Naive thymus-derived CD4-positive, alpha-beta T cell (primary cell): ENCODE measurements around the gene FALEC. TPM values are rescaled to one million over a fixed set of nuclear protein-coding genes. Genes with fewer than 3 reads are reported as not detected.

Experiments
- ATAC-seq: fragments of 150-1000 bp; cut with Tn5 transposase; 2 replicates; pipeline ENCODE4 v1.10.0; 2021; ENCODE audit warnings: mild to moderate bottlenecking, moderate library complexity
- CTCF ChIA-PET: fragments of 350-600 bp; sonication (Branson Sonifier 250); formaldehyde crosslinking; loops from one replicate; lab custom pipeline; 2021; ENCODE audit warnings: antibody characterized with exemption; lab: Charles Lee
- POLR2A ChIA-PET: fragments of 350-600 bp; sonication (Branson Sonifier 250); formaldehyde crosslinking; loops from one replicate; lab custom pipeline; 2021; ENCODE audit warnings: antibody characterized with exemption, inconsistent platforms; lab: Charles Lee
- DNase-seq, 9 donors: peaks; one replicate each; pipeline versions ENCODE4 v3.0.0 to v3.0.0-alpha.2; 2020 to 2022; ENCODE audit warnings: mixed read lengths in 1 of 9
- H3K27ac ChIP-seq: one replicate; pipeline ENCODE4 v1.7.0; 2013; ENCODE audit warnings: mild to moderate bottlenecking, low read depth, low read length, moderate library complexity
- H3K27me3 ChIP-seq, 2 donors: one replicate each; pipeline ENCODE4 v1.7.0; 2013; ENCODE audit warnings: low read length in 2 of 2, mild to moderate bottlenecking in 2 of 2, moderate library complexity in 2 of 2; ENCODE audit not compliant: control insufficient read depth in 2 of 2, insufficient read depth in 2 of 2
- H3K36me3 ChIP-seq, 3 experiments: 1 replicate in 2 of 3; 2 replicates in 1 of 3; pipeline ENCODE4 v1.7.0; 2013; ENCODE audit warnings: low read length in 3 of 3, mild to moderate bottlenecking in 3 of 3, moderate library complexity in 1 of 3; ENCODE audit not compliant: insufficient read depth in 3 of 3, control insufficient read depth in 2 of 3
- H3K4me1 ChIP-seq, 2 donors: one replicate each; pipeline ENCODE4 v1.7.0; 2013; ENCODE audit warnings: low read length in 2 of 2, mild to moderate bottlenecking in 2 of 2, moderate library complexity in 1 of 2; ENCODE audit not compliant: control insufficient read depth in 2 of 2, insufficient read depth in 2 of 2
- H3K4me3 ChIP-seq: 2 replicates; pipeline ENCODE4 v1.7.0; 2013; ENCODE audit warnings: mild to moderate bottlenecking, low read length
- H3K9me3 ChIP-seq, 3 experiments: 1 replicate in 2 of 3; 2 replicates in 1 of 3; pipeline ENCODE4 v1.7.0; 2013; ENCODE audit warnings: low read length in 3 of 3; ENCODE audit not compliant: control insufficient read depth in 2 of 3
- H3K27ac Mint-ChIP-seq, 9 donors: one replicate each; pipeline ENCODE4 v1.8.0; 2020 to 2022; ENCODE audit warnings: mixed read lengths in 9 of 9, mild to moderate bottlenecking in 8 of 9, moderate library complexity in 5 of 9, inconsistent platforms in 2 of 9
- H3K27me3 Mint-ChIP-seq, 5 donors: one replicate each; pipeline ENCODE4 v1.8.0; 2021 to 2022; ENCODE audit warnings: mixed read lengths in 5 of 5, mild to moderate bottlenecking in 1 of 5
- H3K36me3 Mint-ChIP-seq, 5 donors: one replicate each; pipeline ENCODE4 v1.8.0; 2020 to 2022; ENCODE audit warnings: mixed read lengths in 5 of 5, mild to moderate bottlenecking in 3 of 5, inconsistent platforms in 1 of 5
- H3K4me1 Mint-ChIP-seq, 7 donors: one replicate each; pipeline ENCODE4 v1.8.0; 2020 to 2022; ENCODE audit warnings: mixed read lengths in 7 of 7, mild to moderate bottlenecking in 3 of 7, inconsistent platforms in 1 of 7
- H3K4me3 Mint-ChIP-seq, 10 donors: one replicate each; pipeline ENCODE4 v1.8.0; 2020 to 2022; ENCODE audit warnings: mild to moderate bottlenecking in 10 of 10, mixed read lengths in 10 of 10, moderate library complexity in 6 of 10, inconsistent platforms in 2 of 10
- H3K9me3 Mint-ChIP-seq, 11 donors: one replicate each; pipeline ENCODE4 v1.8.0; 2020 to 2022; ENCODE audit warnings: mixed read lengths in 11 of 11, mild to moderate bottlenecking in 4 of 11, inconsistent platforms in 1 of 11, moderate library complexity in 1 of 11
- intact Hi-C, 2 donors: fragments of 100-400 bp; cut with micrococcal nuclease; formaldehyde crosslinking; loops; one replicate each; pipeline ENCODE4 v1.15.1; 2023
- polyA plus RNA-seq, 2 donors: library from polyadenylated mRNA; unstranded; fragments of 300-500 nt; fragmentation: Illumina TruSeq; gene quantifications; one replicate each; pipeline ENCODE4 v1.2.3, GENCODE V29; 2021
- total RNA-seq, 6 experiments: library from RNA in 5 of 6; stranded (reverse) in 5 of 6; gene quantifications; 1 replicate in 5 of 6; 2 replicates in 1 of 6; pipeline ENCODE4 v1.2.3 and lab custom pipeline; 2021 to 2026

FALEC gene
- total and polyA plus RNA-seq, 7 experiments from 2014 or later, result 0.44 to 2.5 (median 0.76) TPM; not detected in 4

GRCh38 chr1:150575072-150575489 is 59.5 kb downstream of the FALEC start:
- Histone ChIP-seq H3K36me3 (peaks cover 40 to 63% (median 52%) of the 10 kb centered on the region in 3 experiments), H3K27ac (peak overlapping the region; percentile 97), H3K27me3 (no peaks in the 10 kb centered on the region), H3K4me3 (peak overlapping the region; percentile 95), H3K9me3 (no peaks in the 10 kb centered on the region), H3K4me1 (peaks cover 38 to 52% of the 10 kb centered on the region in 2 donors)
- Mint-ChIP-seq H3K9me3 (peaks cover 0 to 9% (median 0%) of the 10 kb centered on the region in 11 donors), H3K27me3 (peaks cover 0 to 7% (median 0%) of the 10 kb centered on the region in 5 donors), H3K4me1 (peaks cover 29 to 59% (median 43%) of the 10 kb centered on the region in 7 donors), H3K27ac (peak overlapping the region; percentile 81 to 99 (median 97)), H3K36me3 (peaks cover 27 to 75% (median 69%) of the 10 kb centered on the region in 5 donors), H3K4me3 (peak overlapping the region; percentile 92 to 99 (median 95))
- ATAC-seq (no peak), DNase-seq (no peak)
- CTCF ChIA-PET, result interaction anchor here (1.7 to 17.1 kb wide), 2 partner anchors 12 to 45 kb away, joined by 4 to 300 read pairs; no protein-coding TSS in a partner anchor
- POLR2A ChIA-PET, result interaction anchor here (0.6 to 18.9 kb wide), 8 partner anchors 10 to 1330 kb away, joined by 3 to 1237 read pairs (median 5); partner anchors contain the start of gene ENSA
- intact Hi-C loops, result loop anchor here in 1 of 2 donors (1.0 kb wide), 1 partner anchor 8 kb away; no protein-coding TSS in a partner anchor

- H3K36me3 Mint-ChIP-seq, result peaks cover 27 to 74% (median 67%) of the 10 kb centered on the region in 5 donors
- DNase-seq (no peak), ATAC-seq (no peak)
- intact Hi-C loops, result loop anchor here (1.0 kb wide), 2 partner anchors 7 to 8 kb away; no protein-coding TSS in a partner anchor
- Histone ChIP-seq H3K36me3 (peaks cover 40 to 63% (median 52%) of the 10 kb centered on the region in 3 experiments), H3K9me3 (no peaks in the 10 kb centered on the region), H3K4me1 (peaks cover 31 to 45% of the 10 kb centered on the region in 2 donors), H3K27me3 (no peaks in the 10 kb centered on the region), H3K27ac (peak overlapping the region; percentile 97), H3K4me3 (peak overlapping the region; percentile 95)
- POLR2A ChIA-PET, result interaction anchor here (0.6 to 18.9 kb wide), 10 partner anchors 10 to 1329 kb away, joined by 3 to 1237 read pairs (median 4); partner anchors contain the start of genes ENSA and GOLPH3L
- peaks cover 0 to 9% (median 0%) of the 10 kb centered on the region in 11 donors for H3K9me3 Mint-ChIP-seq
- H3K4me3 Mint-ChIP-seq, result peak overlapping the region; percentile 92 to 99 (median 95)
- H3K27ac Mint-ChIP-seq, result peak overlapping the region; percentile 94 to 99 (median 97)
- peaks cover 27 to 59% (median 43%) of the 10 kb centered on the region in 7 donors for H3K4me1 Mint-ChIP-seq
- CTCF ChIA-PET, result interaction anchor here (1.2 to 17.1 kb wide), 4 partner anchors 13 to 54 kb away, joined by 3 to 300 read pairs (median 4); partner anchors contain the start of gene ENSA
- H3K27me3 Mint-ChIP-seq, result peaks cover 0 to 7% (median 0%) of the 10 kb centered on the region in 5 donors
These were observed 60.2 kb downstream of the FALEC start for GRCh38 chr1:150575518-150576366.

GRCh38 chr1:150576367-150576711 is 60.8 kb downstream of the FALEC start:
- peaks cover 25 to 58% (median 43%) of the 10 kb centered on the region in 7 donors for H3K4me1 Mint-ChIP-seq
- intact Hi-C loops, result loop anchor here in 1 of 2 donors (1.0 kb wide), 1 partner anchor 8 kb away; no protein-coding TSS in a partner anchor

GRCh38 chr1:150576794-150577556 is 61.4 kb downstream of the FALEC start:
- Histone ChIP-seq H3K9me3 (no peaks in the 10 kb centered on the region), H3K36me3 (peaks cover 40 to 63% (median 47%) of the 10 kb centered on the region in 3 experiments), H3K4me1 (peaks cover 19 to 33% of the 10 kb centered on the region in 2 donors), H3K27me3 (no peaks in the 10 kb centered on the region), H3K27ac (peak overlapping the region; percentile 97), H3K4me3 (peak overlapping the region; percentile 95)
- peaks cover 27 to 70% (median 62%) of the 10 kb centered on the region in 5 donors for H3K36me3 Mint-ChIP-seq
- peak overlapping the region; percentile 96 to 99 (median 97) for H3K27ac Mint-ChIP-seq
- peak overlapping the region; percentile 92 to 99 (median 95) for H3K4me3 Mint-ChIP-seq
- ATAC-seq, result no peak
- peaks cover 25 to 53% (median 41%) of the 10 kb centered on the region in 7 donors for H3K4me1 Mint-ChIP-seq
- POLR2A ChIA-PET, result interaction anchor here (0.6 to 18.9 kb wide), 14 partner anchors 9 to 308 kb away, joined by 3 to 1237 read pairs (median 3); partner anchors contain the start of genes APH1A, ENSA, GOLPH3L and RPRD2
- CTCF ChIA-PET, result interaction anchor here (0.7 to 17.1 kb wide), 4 partner anchors 14 to 408 kb away, joined by 3 to 300 read pairs (median 3); partner anchors contain the start of gene ENSA
- peaks cover 0 to 7% (median 0%) of the 10 kb centered on the region in 5 donors for H3K27me3 Mint-ChIP-seq
- peaks cover 0 to 9% (median 0%) of the 10 kb centered on the region in 11 donors for H3K9me3 Mint-ChIP-seq
- no peak for DNase-seq
- intact Hi-C loops, result loop anchor here in 1 of 2 donors (1.0 kb wide), 1 partner anchor 9 kb away; no protein-coding TSS in a partner anchor

More at GRCh38 chr1:150576367-150576711, 60.8 kb downstream of the FALEC start:
- Mint-ChIP-seq H3K27ac (peak overlapping the region; percentile 94 to 99 (median 97)), H3K36me3 (peaks cover 27 to 70% (median 62%) of the 10 kb centered on the region in 5 donors), H3K4me3 (peak overlapping the region; percentile 92 to 99 (median 95)), H3K27me3 (peaks cover 0 to 7% (median 0%) of the 10 kb centered on the region in 5 donors), H3K9me3 (peaks cover 0 to 9% (median 0%) of the 10 kb centered on the region in 11 donors)
- Histone ChIP-seq H3K4me3 (peak overlapping the region; percentile 95), H3K27ac (peak overlapping the region; percentile 97), H3K27me3 (no peaks in the 10 kb centered on the region), H3K36me3 (peaks cover 40 to 63% (median 47%) of the 10 kb centered on the region in 3 experiments), H3K4me1 (peaks cover 25 to 39% of the 10 kb centered on the region in 2 donors), H3K9me3 (no peaks in the 10 kb centered on the region)
- POLR2A ChIA-PET, result interaction anchor here (0.6 to 18.9 kb wide), 10 partner anchors 11 to 689 kb away, joined by 3 to 1237 read pairs (median 4); partner anchors contain the start of genes APH1A, ENSA, GOLPH3L and RPRD2
- CTCF ChIA-PET, result interaction anchor here (1.2 to 17.1 kb wide), 3 partner anchors 13 to 53 kb away, joined by 3 to 300 read pairs (median 3); partner anchors contain the start of gene ENSA
- DNase-seq (no peak), ATAC-seq (no peak)

GRCh38 chr1:150577557-150578271 is 62.2 kb downstream of the FALEC start:
- peaks cover 0 to 7% (median 0%) of the 10 kb centered on the region in 5 donors for H3K27me3 Mint-ChIP-seq
- H3K9me3 Mint-ChIP-seq, result peaks cover 0 to 9% (median 0%) of the 10 kb centered on the region in 11 donors
- peak overlapping the region; percentile 95 for H3K4me3 ChIP-seq
- H3K27ac ChIP-seq, result peak overlapping the region; percentile 97
- ATAC-seq, result peak; percentile 17
- ChIA-PET POLR2A (interaction anchor here (0.7 to 18.9 kb wide), 10 partner anchors 9 to 309 kb away, joined by 3 to 1237 read pairs (median 5); partner anchors contain the start of genes APH1A, ENSA and RPRD2), CTCF (interaction anchor here (0.7 to 17.1 kb wide), 5 partner anchors 14 to 407 kb away, joined by 3 to 300 read pairs (median 3); no protein-coding TSS in a partner anchor)
- peaks cover 40 to 59% (median 47%) of the 10 kb centered on the region in 3 experiments for H3K36me3 ChIP-seq
- peak overlapping the region; percentile 92 to 99 (median 95) for H3K4me3 Mint-ChIP-seq
- peaks cover 12 to 26% of the 10 kb centered on the region in 2 donors for H3K4me1 ChIP-seq
- H3K4me1 Mint-ChIP-seq, result peaks cover 26 to 52% (median 41%) of the 10 kb centered on the region in 7 donors
- H3K9me3 ChIP-seq, result no peaks in the 10 kb centered on the region
- no peaks in the 10 kb centered on the region for H3K27me3 ChIP-seq
- intact Hi-C loops, result loop anchor here (2.0 kb wide), 2 partner anchors 43 to 213 kb away; partner anchors contain the start of gene RPRD2 (in 1 of the 2)
- H3K36me3 Mint-ChIP-seq, result peaks cover 27 to 65% (median 58%) of the 10 kb centered on the region in 5 donors
- DNase-seq, result peak in 7 of 9 donors; percentile 64 to 83 (median 70)
- H3K27ac Mint-ChIP-seq, result peak overlapping the region; percentile 96 to 99 (median 97)
